ENCODE data around the gene USP10. TPM values are rescaled to one million over a fixed set of nuclear protein-coding genes. Genes with fewer than 3 reads are reported as not detected.

The USP10 gene
- total RNA-seq, 2 experiments from 2014 or later = 65.9 to 134 TPM

DNA sequence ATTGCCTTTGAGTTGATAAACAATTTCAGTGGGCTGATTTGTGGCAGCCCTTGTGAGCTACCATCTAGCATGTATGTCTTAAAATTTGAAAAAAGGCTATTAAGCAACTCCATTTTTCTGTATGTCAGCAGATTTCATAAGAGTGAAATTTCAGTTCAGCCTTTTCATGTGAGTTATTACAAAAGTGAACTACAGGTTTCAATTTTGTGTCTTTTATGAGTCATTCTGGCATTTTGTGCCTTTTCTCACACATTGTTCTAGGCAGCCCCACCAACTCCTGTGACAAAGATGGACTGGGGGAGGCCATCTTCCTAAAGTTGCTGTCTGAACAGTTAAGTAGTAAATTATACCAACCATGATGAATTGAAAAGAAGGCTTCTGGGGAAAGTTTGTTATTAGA lies 52.1 kb downstream of the USP10 start:
- Histone ChIP-seq H3K4me2 (ENCODE audit: low read length) (no peak overlapping the region), H3K79me2 (ENCODE audit: insufficient read depth, low read depth, low read length) (peaks cover 77% of the 10 kb centered on the region), H2AFZ (ENCODE audit: low read length) (no peak overlapping the region), H3K4me1 (ENCODE audit: insufficient read depth, low read length, poor library complexity, severe bottlenecking) (peaks cover 27% of the 10 kb centered on the region), H3K4me3 (ENCODE audit: low read depth, low read length, poor library complexity, severe bottlenecking) (no peak overlapping the region), H3K9me3 (ENCODE audit: low read length) (no peaks in the 10 kb centered on the region), H3K27ac (ENCODE audit: low read depth, low read length, poor library complexity, severe bottlenecking) (no peak overlapping the region), H3K36me3 (ENCODE audit: insufficient read depth, low read length) (peaks cover 49% of the 10 kb centered on the region; the same call in 1 of the 2 replicates), H4K20me1 (ENCODE audit: insufficient read depth, low read length) (peaks cover 34% of the 10 kb centered on the region), H3K9me2 (ENCODE audit: insufficient read depth, low read length) (no peaks in the 10 kb centered on the region)
- intact Hi-C loops (cut with micrococcal nuclease; ENCODE audit: unreplicated experiment) = no loop called here
- no peak for DNase-seq (ENCODE audit: low spot score)
- TF ChIP-seq, protein P1, sequence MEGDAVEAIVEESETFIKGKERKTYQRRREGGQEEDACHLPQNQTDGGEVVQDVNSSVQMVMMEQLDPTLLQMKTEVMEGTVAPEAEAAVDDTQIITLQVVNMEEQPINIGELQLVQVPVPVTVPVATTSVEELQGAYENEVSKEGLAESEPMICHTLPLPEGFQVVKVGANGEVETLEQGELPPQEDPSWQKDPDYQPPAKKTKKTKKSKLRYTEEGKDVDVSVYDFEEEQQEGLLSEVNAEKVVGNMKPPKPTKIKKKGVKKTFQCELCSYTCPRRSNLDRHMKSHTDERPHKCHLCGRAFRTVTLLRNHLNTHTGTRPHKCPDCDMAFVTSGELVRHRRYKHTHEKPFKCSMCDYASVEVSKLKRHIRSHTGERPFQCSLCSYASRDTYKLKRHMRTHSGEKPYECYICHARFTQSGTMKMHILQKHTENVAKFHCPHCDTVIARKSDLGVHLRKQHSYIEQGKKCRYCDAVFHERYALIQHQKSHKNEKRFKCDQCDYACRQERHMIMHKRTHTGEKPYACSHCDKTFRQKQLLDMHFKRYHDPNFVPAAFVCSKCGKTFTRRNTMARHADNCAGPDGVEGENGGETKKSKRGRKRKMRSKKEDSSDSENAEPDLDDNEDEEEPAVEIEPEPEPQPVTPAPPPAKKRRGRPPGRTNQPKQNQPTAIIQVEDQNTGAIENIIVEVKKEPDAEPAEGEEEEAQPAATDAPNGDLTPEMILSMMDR (conservative IDR thresholded peaks at IDR 0.05; ENCODE audit: low read length) = no peak
- TF ChIP-seq EZH2phosphoT487 (IDR thresholded peaks at IDR 0.05; ENCODE audit: borderline replicate concordance, low read depth, low read length) = no peak
- CTCF ChIA-PET (ENCODE audit: unreplicated experiment) = no interaction called here
- no TSS peak for BruUV-seq (replicated peaks)
- POLR2A ChIA-PET = interaction anchor here (0.5 kb wide), 1 partner anchor 12 kb away, joined by 4 read pairs; no protein-coding TSS in a partner anchor

DNA sequence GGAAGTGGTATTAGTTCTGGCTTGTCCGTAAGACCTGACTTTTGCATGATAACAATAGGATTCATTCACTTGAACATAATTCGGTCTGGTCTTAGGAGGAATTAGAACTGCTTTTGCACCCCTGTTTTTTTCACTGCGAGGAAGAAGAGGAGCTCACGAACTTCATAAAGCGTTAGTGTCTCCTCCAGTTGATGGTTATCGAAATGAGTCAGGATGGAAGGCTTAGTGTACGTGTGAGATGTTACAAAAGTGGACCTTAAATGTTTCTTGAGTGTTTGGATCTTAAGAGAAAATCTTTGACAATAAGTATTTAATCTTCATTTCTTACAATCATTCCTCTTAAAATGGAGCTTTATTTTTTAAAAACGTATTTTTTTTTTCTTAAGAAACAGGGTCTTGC lies 52.8 kb downstream of the USP10 start:
- CTCF ChIA-PET (ENCODE audit: unreplicated experiment) = no interaction called here
- Histone ChIP-seq H3K27ac (ENCODE audit: low read depth, low read length, poor library complexity, severe bottlenecking) (no peak overlapping the region), H3K9me2 (ENCODE audit: insufficient read depth, low read length) (no peaks in the 10 kb centered on the region), H4K20me1 (ENCODE audit: insufficient read depth, low read length) (peaks cover 35% of the 10 kb centered on the region), H3K79me2 (ENCODE audit: insufficient read depth, low read depth, low read length) (peaks cover 77% of the 10 kb centered on the region), H3K4me3 (ENCODE audit: low read depth, low read length, poor library complexity, severe bottlenecking) (no peak overlapping the region), H3K4me2 (ENCODE audit: low read length) (no peak overlapping the region), H2AFZ (ENCODE audit: low read length) (no peak overlapping the region), H3K36me3 (ENCODE audit: insufficient read depth, low read length) (peaks cover 47% of the 10 kb centered on the region; the same call in 1 of the 2 replicates), H3K4me1 (ENCODE audit: insufficient read depth, low read length, poor library complexity, severe bottlenecking) (peaks cover 27% of the 10 kb centered on the region), H3K9me3 (ENCODE audit: low read length) (no peaks in the 10 kb centered on the region)
- no peak for DNase-seq (ENCODE audit: low spot score)
- no peak for TF ChIP-seq EZH2phosphoT487 (IDR thresholded peaks at IDR 0.05; ENCODE audit: borderline replicate concordance, low read depth, low read length)
- TF ChIP-seq, protein P1 (conservative IDR thresholded peaks at IDR 0.05; ENCODE audit: low read length) = no peak
- POLR2A ChIA-PET = interaction anchor here (0.5 to 0.9 kb wide), 3 partner anchors 13 to 199 kb away, joined by 3 to 4 read pairs (median 3); no protein-coding TSS in a partner anchor
- intact Hi-C loops (cut with micrococcal nuclease; ENCODE audit: unreplicated experiment) = no loop called here
- no TSS peak for BruUV-seq (replicated peaks)

Measured in OCI-LY7 (cell line).